ENCODE results near the gene GABRB1.

GABRB1 gene

GRCh38 chr4:47217884-47218283, 186.5 kb downstream of the GABRB1 start:
- no peaks in the 10 kb centered on the region for H3K4me1 Mint-ChIP-seq
- no peak overlapping the region for H3K27ac Mint-ChIP-seq
- H3K36me3 Mint-ChIP-seq: no peaks in the 10 kb centered on the region
- ATAC-seq (ENCODE audit: low read depth) (no peak), DNase-seq (ENCODE audit: low spot score in 2 of 2) (no peak)
- peaks cover 4% of the 10 kb centered on the region for H3K27me3 Mint-ChIP-seq
- H3K9me3 Mint-ChIP-seq: no peaks in the 10 kb centered on the region
- no peak overlapping the region for H3K4me3 Mint-ChIP-seq

GRCh38 chr4:47218631-47219030, 187.3 kb downstream of the GABRB1 start:
- Mint-ChIP-seq H3K9me3 (no peaks in the 10 kb centered on the region), H3K27me3 (peaks cover 4% of the 10 kb centered on the region), H3K27ac (no peak overlapping the region), H3K36me3 (no peaks in the 10 kb centered on the region), H3K4me3 (no peak overlapping the region), H3K4me1 (no peaks in the 10 kb centered on the region)
- DNase-seq (ENCODE audit: low spot score in 2 of 2) (no peak), ATAC-seq (ENCODE audit: low read depth) (no peak)

- DNase-seq (ENCODE audit: low spot score in 2 of 2) (no peak), ATAC-seq (ENCODE audit: low read depth) (no peak)
- peaks cover 2% of the 10 kb centered on the region for H3K27me3 Mint-ChIP-seq
- H3K36me3 Mint-ChIP-seq: no peaks in the 10 kb centered on the region
- no peaks in the 10 kb centered on the region for H3K9me3 Mint-ChIP-seq
- H3K4me3 Mint-ChIP-seq: no peak overlapping the region
- no peaks in the 10 kb centered on the region for H3K4me1 Mint-ChIP-seq
- H3K27ac Mint-ChIP-seq: no peak overlapping the region
Measured at GRCh38 chr4:47219586-47219985, 188.2 kb downstream of the GABRB1 start.

GRCh38 chr4:47221721-47222120, 190.4 kb downstream of the GABRB1 start:
- no peaks in the 10 kb centered on the region for H3K9me3 Mint-ChIP-seq
- no peaks in the 10 kb centered on the region for H3K36me3 Mint-ChIP-seq
- ATAC-seq (ENCODE audit: low read depth): no peak
- DNase-seq (ENCODE audit: low spot score in 2 of 2): no peak
- H3K4me1 Mint-ChIP-seq: no peaks in the 10 kb centered on the region
- no peak overlapping the region for H3K4me3 Mint-ChIP-seq
- H3K27me3 Mint-ChIP-seq: peaks cover 5% of the 10 kb centered on the region
- H3K27ac Mint-ChIP-seq: no peak overlapping the region

GRCh38 chr4:47222276-47222675, 190.9 kb downstream of the GABRB1 start:
- ATAC-seq (ENCODE audit: low read depth) (no peak), DNase-seq (ENCODE audit: low spot score in 2 of 2) (no peak)
- no peak overlapping the region for H3K27ac Mint-ChIP-seq
- no peaks in the 10 kb centered on the region for H3K36me3 Mint-ChIP-seq
- no peak overlapping the region for H3K4me3 Mint-ChIP-seq
- peaks cover under 1% of the 10 kb centered on the region for H3K9me3 Mint-ChIP-seq
- no peaks in the 10 kb centered on the region for H3K4me1 Mint-ChIP-seq
- H3K27me3 Mint-ChIP-seq: peaks cover 5% of the 10 kb centered on the region

GRCh38 chr4:47224361-47224760, 193.0 kb downstream of the GABRB1 start:
- ATAC-seq (ENCODE audit: low read depth): no peak
- peaks cover 1% of the 10 kb centered on the region for H3K9me3 Mint-ChIP-seq
- H3K4me3 Mint-ChIP-seq: no peak overlapping the region
- no peaks in the 10 kb centered on the region for H3K36me3 Mint-ChIP-seq
- no peaks in the 10 kb centered on the region for H3K4me1 Mint-ChIP-seq
- no peak for DNase-seq (ENCODE audit: low spot score in 2 of 2)
- H3K27me3 Mint-ChIP-seq: peaks cover 5% of the 10 kb centered on the region
- H3K27ac Mint-ChIP-seq: no peak overlapping the region

- Mint-ChIP-seq H3K9me3 (no peaks in the 10 kb centered on the region), H3K27me3 (peaks cover 3% of the 10 kb centered on the region), H3K27ac (no peak overlapping the region), H3K4me1 (no peaks in the 10 kb centered on the region), H3K4me3 (no peak overlapping the region), H3K36me3 (no peaks in the 10 kb centered on the region)
- ATAC-seq (ENCODE audit: low read depth) (no peak), DNase-seq (ENCODE audit: low spot score in 2 of 2) (no peak)
Measured at GRCh38 chr4:47235721-47236120, 204.4 kb downstream of the GABRB1 start.

GRCh38 chr4:47238667-47239066, 207.3 kb downstream of the GABRB1 start:
- H3K36me3 Mint-ChIP-seq: no peaks in the 10 kb centered on the region
- H3K4me3 Mint-ChIP-seq: no peak overlapping the region
- no peaks in the 10 kb centered on the region for H3K4me1 Mint-ChIP-seq
- peaks cover 3% of the 10 kb centered on the region for H3K27me3 Mint-ChIP-seq
- H3K9me3 Mint-ChIP-seq: no peaks in the 10 kb centered on the region
- ATAC-seq (ENCODE audit: low read depth) (no peak), DNase-seq (ENCODE audit: low spot score in 2 of 2) (no peak)
- no peak overlapping the region for H3K27ac Mint-ChIP-seq

GRCh38 chr4:47239649-47240048, 208.3 kb downstream of the GABRB1 start:
- H3K4me3 Mint-ChIP-seq: no peak overlapping the region
- no peaks in the 10 kb centered on the region for H3K4me1 Mint-ChIP-seq
- peaks cover 2% of the 10 kb centered on the region for H3K27me3 Mint-ChIP-seq
- no peak overlapping the region for H3K27ac Mint-ChIP-seq
- ATAC-seq (ENCODE audit: low read depth): no peak
- H3K9me3 Mint-ChIP-seq: no peaks in the 10 kb centered on the region
- no peaks in the 10 kb centered on the region for H3K36me3 Mint-ChIP-seq
- no peak for DNase-seq (ENCODE audit: low spot score in 2 of 2)

- Mint-ChIP-seq H3K4me3 (no peak overlapping the region), H3K27ac (no peak overlapping the region), H3K4me1 (no peaks in the 10 kb centered on the region), H3K27me3 (no peaks in the 10 kb centered on the region), H3K9me3 (peaks cover 4% of the 10 kb centered on the region), H3K36me3 (no peaks in the 10 kb centered on the region)
- ATAC-seq (ENCODE audit: low read depth): no peak
- DNase-seq (ENCODE audit: low spot score in 2 of 2): no peak
Measured at GRCh38 chr4:47251348-47252135, 220.2 kb downstream of the GABRB1 start.

- Mint-ChIP-seq H3K9me3 (peaks cover 4% of the 10 kb centered on the region), H3K36me3 (no peaks in the 10 kb centered on the region), H3K27ac (no peak overlapping the region), H3K4me1 (no peaks in the 10 kb centered on the region), H3K4me3 (no peak overlapping the region), H3K27me3 (no peaks in the 10 kb centered on the region)
- no peak for ATAC-seq (ENCODE audit: low read depth)
- no peak for DNase-seq (ENCODE audit: low spot score in 2 of 2)
Measured at GRCh38 chr4:47263721-47264120, 232.4 kb downstream of the GABRB1 start.

- Mint-ChIP-seq H3K27ac (no peak overlapping the region), H3K4me1 (no peaks in the 10 kb centered on the region), H3K9me3 (no peaks in the 10 kb centered on the region), H3K36me3 (no peaks in the 10 kb centered on the region), H3K27me3 (no peaks in the 10 kb centered on the region), H3K4me3 (no peak overlapping the region)
- no peak for DNase-seq (ENCODE audit: low spot score in 2 of 2)
- ATAC-seq (ENCODE audit: low read depth): no peak
Measured at GRCh38 chr4:47270201-47270888, 239.0 kb downstream of the GABRB1 start.

- no peak overlapping the region for H3K4me3 Mint-ChIP-seq
- DNase-seq (ENCODE audit: low spot score in 2 of 2): no peak
- no peaks in the 10 kb centered on the region for H3K4me1 Mint-ChIP-seq
- H3K27ac Mint-ChIP-seq: no peak overlapping the region
- H3K9me3 Mint-ChIP-seq: no peaks in the 10 kb centered on the region
- ATAC-seq (ENCODE audit: low read depth): no peak
- no peaks in the 10 kb centered on the region for H3K36me3 Mint-ChIP-seq
- no peaks in the 10 kb centered on the region for H3K27me3 Mint-ChIP-seq
Measured at GRCh38 chr4:47271291-47271690, 239.9 kb downstream of the GABRB1 start.

- no peaks in the 10 kb centered on the region for H3K27me3 Mint-ChIP-seq
- H3K4me3 Mint-ChIP-seq: no peak overlapping the region
- no peak for DNase-seq (ENCODE audit: low spot score in 2 of 2)
- H3K27ac Mint-ChIP-seq: no peak overlapping the region
- H3K36me3 Mint-ChIP-seq: no peaks in the 10 kb centered on the region
- no peak for ATAC-seq (ENCODE audit: low read depth)
- no peaks in the 10 kb centered on the region for H3K4me1 Mint-ChIP-seq
- peaks cover 2% of the 10 kb centered on the region for H3K9me3 Mint-ChIP-seq
Measured at GRCh38 chr4:47274901-47275300, 243.5 kb downstream of the GABRB1 start.

GRCh38 chr4:47275595-47275994, 244.2 kb downstream of the GABRB1 start:
- no peaks in the 10 kb centered on the region for H3K36me3 Mint-ChIP-seq
- no peak overlapping the region for H3K27ac Mint-ChIP-seq
- no peaks in the 10 kb centered on the region for H3K27me3 Mint-ChIP-seq
- no peaks in the 10 kb centered on the region for H3K4me1 Mint-ChIP-seq
- no peak overlapping the region for H3K4me3 Mint-ChIP-seq
- peaks cover 2% of the 10 kb centered on the region for H3K9me3 Mint-ChIP-seq
- ATAC-seq (ENCODE audit: low read depth) (no peak), DNase-seq (ENCODE audit: low spot score in 2 of 2) (no peak)
